Stimulated activated CD4-positive, alpha-beta T cell treated with anti-CD3 and anti-CD28 coated beads, Interleukin-1b, Interleukin-23, amount 100 ng/mL, for 4 hours (primary cell): Measurements from ENCODE around the gene TCF3.
A peak's percentile ranks its signal among the peaks of the same experiment; 100 is the strongest.

Source experiments
- DNase-seq, 2 donors: peaks; one replicate each; pipeline ENCODE4 v3.0.0-alpha.2; 2020; ENCODE audit warnings: low read depth in 2 of 2

Gene TCF3

DNA sequence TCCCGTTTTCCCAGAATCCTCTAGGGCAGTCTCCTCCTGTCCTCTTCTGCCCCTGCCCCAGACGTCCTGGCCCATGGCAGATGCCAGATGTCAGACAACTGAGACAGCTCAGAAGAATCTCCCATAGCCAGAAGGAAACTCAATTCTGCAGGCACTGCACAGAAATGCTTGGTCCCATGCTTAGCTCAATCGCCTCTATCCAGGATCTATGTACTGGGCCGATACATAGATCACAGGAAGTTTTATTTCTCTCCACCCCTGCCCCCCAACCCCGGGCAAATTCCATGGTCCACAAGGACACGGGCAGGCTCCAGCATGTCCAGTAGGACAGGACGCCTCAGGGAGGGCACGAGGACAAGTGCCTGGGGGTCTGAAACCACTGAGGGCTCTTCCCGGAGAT is 64.5 kb downstream of the TCF3 start:
- no peak for DNase-seq

DNA sequence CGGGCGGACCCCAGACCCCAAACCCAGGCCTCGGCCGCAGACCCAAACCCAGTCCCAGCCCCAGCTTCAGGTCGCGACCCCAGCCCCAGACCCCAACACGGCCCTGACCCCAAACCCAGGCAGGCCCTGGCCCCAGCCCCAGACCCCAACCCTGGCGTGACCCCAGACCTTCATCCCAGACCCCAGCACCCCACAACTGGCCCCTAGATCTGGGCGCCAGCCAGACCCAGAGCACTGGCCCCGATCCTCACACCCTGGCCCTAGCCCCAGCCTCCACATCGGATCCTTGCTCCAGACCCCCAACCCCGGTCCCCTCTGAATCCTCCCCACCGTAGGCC is 67.2 kb downstream of the TCF3 start:
- DNase-seq = no peak

DNA sequence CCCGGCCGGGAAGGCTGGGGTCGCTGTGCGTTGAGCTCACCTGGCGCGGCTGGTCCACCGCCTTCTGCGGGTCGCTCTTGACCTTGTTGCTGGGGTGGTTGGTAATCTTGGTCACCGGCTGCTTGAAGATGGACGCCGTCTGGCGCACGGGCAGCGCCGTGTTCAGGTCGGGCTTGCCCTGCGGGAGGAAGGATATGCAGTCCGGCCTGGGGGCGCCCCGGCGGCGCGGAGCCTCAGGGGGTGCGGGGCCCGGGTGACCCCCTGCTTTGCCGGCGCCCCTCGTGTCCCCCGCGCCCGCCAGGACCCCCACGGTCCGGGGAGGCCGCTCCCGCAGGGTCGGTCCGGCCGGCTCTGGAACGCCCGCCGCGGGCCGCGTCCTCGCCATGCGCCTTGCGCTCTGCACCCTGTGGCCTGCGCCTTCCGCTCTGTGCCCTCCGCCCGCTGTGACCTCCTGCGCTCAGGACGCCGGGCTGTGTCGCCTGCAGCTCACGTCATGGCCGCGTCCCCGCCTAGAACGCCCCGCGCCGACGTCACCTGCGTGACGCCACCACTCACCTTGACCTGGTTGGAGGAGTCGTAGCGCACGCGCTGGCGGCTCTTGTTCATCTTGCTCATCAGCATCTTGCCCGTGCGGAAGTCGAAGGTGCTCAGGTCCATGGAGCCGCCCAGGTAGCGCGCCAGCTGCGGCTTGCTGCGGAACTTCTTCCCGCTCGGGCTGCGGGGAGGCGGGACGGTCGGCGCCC is 67.7 kb downstream of the TCF3 start:
- no peak for DNase-seq

DNA sequence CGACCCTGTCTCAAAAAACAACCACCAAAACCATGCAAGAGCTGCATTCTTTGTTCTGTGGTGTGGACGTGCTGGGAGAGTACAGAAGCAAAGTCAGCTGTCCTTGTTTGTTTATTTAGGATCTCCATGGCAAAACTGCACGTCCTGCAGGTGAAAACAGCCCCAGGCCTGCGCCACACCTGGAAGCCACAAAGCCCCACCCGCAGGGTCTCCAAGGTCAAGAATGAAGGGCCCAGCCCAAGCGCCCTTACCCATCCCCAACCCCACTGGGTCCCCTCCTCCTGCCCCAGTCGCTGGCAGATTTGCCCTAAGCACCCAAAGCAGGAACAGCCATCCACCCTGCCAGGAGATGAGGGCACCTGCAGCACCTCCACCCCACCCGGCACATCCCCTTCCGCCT is 70.2 kb downstream of the TCF3 start:
- no peak for DNase-seq

DNA sequence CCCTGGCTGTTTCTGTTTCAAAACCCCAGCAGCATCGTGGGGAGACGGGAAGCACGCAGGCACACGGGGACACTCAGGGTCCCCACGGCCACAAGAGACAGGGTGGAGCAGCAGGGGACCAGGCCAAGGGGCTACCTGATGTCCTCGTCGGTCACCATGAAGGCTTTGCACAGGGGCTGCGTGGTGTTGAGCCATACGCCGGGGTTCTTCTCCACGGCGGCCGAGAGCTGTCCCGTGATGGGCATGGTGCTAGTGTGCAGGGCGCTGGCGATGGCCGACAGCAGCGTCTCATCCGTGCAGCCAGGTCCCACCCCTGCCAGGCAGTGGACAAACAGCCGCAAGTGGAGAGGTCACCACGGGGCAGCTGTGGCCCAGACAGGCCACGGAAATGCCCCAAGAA is 71.5 kb downstream of the TCF3 start:
- DNase-seq = no peak

DNA sequence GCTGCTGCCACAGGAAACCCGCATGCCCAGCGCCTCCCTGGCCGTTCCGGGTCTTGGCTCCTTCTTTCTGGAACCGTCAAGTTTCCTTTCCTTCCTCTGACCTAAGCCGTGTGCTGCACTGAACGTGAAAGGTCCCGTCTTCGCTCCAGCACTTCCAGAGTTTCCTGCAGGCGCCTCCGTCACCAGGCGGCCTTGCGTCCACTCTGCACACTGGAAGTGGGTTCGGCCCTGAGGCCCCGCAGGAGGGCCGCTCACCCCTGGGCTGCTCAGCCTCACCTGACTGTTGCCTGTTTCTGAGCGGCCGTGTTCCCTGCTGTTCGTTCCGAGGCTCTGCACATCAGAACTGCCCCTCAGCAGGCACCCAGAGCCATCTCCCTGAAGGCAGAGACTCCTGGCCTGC is 72.0 kb downstream of the TCF3 start:
- DNase-seq = no peak

DNA sequence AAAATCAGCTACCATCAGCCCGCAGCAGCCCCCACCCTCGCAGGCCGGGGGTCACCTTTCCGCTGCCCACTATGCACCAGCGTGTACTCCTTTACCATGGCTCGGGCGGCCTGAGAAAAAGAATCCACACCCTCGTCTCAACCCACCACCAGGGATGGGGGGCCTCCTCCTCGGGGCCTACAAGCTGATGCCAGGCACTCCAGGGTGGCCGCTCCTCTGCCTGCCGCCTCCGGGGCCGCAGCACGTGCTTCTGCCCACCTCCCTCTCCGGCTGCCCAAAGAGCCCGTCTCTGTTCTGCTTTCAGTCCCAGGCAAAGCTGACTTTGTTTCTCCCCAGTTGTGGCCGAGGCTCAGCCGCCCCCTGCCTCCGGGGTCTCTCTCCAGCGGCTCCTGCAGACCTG is 73.2 kb downstream of the TCF3 start:
- no peak for DNase-seq

DNA sequence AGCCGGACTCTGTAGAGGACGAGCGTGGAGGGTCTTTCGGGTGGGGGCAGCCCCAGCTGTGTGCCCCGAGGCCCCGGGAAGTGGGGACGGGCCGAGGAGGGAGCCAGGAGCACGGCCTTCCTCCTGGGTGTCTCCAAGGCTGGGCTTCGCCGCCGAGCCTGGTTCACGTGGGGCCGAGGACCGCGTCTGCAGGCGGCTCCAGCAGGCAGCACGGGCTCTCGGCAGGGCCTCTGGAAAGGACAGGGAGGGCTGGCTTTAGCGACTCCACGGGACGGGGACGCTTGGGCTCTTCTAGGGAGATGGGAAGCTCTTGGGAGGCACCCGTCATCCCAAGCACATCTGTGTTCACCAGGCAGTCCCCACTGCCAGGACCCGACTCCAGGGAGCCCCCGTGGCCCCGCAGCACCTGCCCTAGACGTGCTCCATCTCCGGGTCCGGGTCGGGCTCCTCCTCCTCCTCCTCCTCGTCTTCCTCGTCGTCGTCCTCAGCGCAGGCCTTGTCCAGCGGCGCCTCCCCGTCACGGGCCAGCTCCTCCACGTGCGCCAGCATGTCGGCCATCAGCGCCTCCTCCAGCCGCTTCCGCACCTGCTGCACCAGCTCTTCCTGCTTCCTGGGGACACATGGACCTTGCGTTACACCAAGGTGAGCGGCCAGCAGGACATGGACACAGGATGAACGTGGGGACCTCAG is 74.3 kb downstream of the TCF3 start:
- DNase-seq = no peak

DNA sequence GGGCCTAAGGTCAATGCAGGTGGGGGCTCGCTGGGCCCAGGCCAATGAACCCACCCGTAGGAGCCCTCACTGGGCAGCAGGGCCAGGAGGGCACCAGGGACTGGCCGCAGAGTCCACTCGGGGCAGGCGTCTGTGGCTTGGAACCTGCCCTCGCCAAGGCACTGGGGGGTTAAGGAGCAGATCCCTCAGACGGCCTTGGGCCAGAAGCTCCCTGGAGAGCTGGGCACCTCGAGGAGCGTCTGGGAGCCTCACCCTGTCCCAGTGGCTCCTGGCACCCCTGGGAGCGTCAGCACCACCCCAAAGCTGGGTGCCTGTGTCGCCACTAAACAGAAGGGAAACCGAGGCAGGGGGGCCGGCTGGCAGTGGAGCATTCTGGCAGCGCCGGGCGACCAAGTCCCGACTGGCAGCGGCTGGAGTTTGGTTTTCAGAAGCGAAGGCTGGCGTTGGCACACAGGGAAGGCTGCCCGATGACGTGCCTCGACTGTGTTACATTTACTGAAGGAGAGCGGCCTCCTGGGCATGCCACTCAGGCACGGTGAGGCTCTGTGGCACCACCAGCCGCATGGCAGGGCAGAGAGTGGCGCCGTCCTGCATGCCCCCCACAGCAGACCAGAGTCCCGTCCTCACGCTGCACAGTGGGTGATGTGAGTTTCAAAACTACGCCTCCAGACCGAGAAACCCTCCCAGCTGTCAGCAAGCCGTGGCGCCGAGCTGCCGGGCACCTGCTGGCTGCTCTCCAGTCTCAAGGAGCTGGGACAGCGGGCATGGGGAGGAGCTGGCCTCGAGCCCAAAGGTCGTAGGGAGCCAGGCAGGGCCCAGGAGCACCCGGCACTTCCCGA is 75.1 kb downstream of the TCF3 start:
- DNase-seq = no peak

DNA sequence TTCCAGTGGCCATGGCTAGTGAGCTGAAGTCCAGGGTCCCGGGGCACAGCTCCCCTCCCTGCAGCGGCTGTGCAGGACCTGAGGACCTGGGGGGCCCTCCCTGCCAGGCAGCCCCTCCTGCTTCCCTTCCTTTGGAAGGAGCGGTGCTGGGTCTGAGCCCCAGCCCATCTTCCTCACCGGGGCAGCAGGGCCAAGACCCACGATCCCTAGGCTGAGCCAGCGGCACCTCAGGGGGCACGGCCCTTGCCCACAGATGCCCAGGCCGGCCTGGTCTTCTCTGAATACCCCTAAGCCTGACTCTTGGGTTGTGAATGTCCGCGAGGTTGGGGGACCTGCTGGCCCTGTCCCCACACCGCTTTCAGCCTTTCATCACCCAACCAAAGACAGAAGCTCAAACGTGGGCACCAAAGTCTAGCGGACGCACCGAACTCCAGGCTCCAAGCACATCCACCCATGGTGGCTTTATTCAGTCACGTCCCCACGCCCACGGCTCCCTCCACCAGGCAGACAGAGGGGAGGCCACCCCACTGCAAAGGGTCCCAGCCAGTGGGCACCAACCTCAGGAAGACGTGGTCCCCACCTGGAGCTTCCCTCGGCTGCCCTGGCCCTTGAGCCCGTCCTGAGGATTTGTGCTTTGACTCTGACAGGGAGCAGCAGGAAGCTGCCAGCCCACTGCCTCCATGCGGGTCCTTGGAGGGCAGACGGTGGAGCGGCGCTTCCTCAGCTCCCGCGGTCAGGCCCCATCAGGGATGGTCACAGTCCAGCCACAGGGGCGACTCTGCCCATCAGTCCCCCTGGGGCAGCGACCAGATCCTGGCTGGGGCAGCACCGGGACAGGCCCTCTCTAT is 75.9 kb downstream of the TCF3 start:
- DNase-seq = no peak

DNA sequence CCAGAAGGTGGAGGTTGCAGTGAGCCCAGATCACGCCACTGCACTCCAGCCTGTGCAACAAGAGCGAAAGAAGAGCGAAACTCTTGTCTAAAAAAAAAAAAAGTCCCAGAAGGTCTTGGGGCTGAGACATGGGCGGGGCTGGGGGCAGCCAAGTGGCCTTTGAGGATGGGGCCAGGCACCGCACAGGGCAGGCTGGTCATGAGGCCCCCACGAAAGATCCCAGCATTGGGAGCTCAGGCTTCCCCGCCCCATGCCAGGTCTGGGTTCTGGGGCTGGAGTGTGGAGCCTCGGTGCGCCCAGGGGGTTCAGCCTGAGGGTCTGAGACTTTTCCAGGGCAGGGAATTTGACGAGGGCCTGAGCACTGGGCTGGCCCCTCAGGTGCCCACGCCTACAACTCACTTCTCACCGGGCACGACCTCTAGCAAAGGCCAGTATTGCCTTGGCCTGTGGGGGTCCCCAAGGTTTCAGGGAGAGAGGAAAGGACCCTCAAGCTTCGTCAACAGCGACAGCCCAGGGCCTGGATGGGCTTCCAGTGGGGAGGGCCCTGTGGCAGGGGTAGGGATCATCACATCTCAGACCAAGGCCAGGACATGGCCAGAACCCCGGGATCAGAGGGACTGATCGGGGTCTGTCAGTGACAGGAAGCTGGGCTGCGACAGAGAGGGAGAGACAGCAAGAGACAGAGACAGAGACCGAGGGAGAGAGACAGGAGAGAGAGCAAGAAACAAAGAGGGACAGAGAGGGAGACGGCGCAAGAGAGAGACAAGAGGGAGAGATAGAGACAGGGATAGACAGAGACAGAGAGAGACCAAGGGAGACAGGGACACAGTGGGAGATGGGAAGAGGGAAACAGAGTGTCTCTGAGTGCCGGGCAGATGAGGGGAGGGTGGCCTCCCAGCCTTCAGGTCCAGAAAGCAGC is 76.8 kb downstream of the TCF3 start:
- no peak for DNase-seq

DNA sequence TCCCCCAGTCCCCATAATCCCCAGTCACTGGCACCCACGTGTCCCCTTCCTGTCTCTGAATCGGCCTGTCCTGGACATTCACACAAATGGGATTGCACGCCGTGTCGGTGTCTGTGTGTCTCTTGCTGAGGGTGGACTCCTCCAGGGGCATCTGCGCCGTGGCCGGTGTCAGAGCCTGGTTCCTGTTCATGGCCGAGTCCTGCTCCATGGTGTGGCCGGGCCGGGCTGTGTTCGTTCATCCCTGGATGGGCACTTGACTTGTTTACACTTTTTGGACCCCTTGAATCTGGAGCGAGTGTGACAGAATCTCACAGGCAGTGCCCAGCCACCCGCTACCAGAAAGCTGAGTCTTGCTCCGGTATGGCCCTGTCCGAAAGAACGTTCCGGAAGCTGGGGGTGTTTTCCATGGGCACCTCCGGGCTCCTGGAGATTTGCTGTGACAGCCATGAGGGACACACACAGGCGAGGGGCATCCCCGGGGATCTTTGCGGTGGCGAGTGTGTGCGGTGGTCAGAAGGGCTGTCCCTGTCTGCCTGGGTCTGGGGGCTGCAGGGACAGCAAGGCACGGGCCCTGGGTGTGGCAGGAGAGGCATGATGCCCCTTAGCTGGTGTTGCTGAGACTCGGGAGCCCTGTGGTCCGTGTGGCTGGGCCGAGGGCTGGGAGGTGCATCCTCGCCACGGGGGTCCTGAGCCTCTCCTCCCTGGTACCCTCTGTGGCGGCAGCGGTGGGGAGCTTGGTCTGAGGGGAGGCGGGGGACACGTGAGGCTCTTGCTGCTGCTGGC is 77.9 kb downstream of the TCF3 start:
- no peak for DNase-seq

DNA sequence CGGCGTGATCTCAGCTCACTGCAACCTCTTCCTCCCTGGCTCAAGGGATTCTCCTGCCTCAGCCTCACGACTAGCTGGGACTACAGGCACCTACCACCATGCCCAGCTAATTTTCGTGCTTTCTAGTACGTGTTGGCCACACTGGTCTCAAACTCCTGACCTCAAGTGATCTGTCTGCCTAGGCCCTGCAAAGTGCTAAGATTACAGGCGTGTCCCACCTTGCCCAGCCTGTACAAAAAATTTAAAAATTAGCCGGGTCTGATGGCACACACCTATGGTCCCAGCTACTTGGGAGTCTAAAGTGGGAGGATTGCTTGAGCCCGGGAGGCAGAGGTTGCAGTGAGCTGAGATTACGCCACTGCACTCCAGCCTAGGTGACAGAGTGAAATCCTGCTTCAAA is 79.6 kb downstream of the TCF3 start:
- DNase-seq = no peak

DNA sequence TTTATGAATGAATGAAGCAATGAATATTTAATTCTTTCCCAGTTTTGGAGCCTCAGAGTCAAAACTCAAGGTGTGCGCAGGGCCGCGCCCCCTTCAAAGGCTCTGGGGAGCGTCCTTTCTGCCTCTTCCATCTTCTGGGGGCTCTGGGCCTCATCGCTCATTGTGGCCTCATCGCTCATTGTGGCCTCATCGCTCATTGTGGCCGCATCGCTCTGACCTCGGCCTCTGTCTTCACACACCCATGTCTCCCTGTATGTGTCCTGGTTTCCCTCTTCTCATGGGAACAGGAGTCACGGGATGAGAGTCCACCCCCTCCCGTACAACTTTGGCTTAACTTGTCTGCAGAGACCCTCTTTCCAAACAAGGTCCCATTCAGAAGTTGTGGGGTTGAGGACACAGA is 81.1 kb downstream of the TCF3 start:
- DNase-seq = no peak

DNA sequence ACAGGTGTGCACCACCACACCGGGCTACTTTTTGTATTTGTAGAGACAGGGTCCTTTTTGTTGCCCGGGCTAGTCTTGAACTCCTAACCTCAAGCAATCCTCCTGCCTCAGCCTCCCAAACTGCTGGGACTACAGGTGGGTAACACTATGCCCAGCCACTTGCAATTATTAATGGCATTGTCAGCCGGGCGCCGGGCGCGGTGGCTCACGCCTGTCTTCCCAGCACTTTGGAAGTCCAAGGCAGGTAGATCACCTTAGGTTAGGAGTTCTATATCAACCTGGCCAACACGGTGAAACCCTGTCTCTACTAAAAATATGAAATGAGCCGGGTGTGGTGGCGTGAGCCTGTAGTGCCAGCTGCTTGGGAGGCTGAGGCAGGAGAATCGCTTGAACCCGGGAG is 81.6 kb downstream of the TCF3 start:
- no peak for DNase-seq

DNA sequence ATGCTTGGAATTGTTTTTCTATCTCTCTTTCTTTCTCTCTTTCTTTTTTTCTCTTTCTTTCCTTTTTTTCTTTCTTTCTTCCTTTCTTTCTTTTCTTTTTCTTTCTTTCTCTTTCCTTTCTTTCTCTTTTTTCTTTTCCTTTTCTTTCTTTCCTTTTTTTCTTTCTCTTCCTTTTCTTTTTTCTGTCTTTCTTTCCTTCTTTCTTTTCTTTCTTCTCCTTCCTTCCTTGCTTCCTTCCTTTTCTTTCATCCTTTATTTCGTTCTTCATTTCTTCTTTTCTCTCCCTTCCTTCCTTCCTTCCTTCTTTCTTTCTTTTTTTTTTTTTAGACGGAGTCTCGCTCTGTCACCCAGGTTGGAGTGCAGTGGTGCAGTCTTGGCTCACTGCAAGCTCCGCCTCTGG is 82.4 kb downstream of the TCF3 start:
- no peak for DNase-seq

DNA sequence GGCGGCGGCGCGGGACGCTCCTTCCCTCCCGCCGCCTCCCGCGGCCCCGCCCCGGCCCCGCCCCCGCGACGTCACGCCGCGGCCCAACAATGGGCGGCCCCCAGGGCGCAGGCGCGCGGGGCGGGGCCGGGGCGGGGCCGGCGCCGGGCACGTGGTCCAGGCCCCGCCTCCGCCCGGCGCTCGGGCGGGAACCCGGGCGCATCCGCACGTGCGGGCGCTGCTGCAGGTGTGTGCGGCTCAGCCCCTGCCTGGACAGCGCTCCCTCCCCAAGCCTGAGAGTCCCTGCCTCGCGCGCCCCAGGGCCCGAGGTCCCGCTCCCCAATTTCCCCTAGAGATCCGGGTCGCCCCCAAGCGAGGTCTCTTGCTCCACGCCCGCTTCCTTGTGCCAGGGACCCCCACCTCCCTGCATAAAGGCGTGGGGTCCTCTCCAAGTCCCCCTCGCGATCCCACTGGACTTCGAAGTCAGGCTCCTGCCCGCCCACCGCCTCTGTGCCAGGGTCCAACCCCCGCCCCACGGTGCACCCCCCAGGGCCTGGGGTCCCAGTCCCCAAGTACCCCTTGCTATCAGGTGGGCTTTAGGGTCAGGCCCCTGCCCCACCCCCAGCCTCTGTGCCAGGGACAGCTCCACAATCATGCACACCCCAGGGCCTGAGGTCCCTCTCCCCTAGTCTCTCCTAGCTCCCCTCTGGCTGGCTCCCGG is 83.9 kb downstream of the TCF3 start, which contains the start of gene MEX3D:
Gene MEX3D, minus strand, starts transcription at position 6 of the 700 bp plus-strand sequence. CDS start 267 bp downstream, outside the sequence.
- peak; percentile 76 to 86 for DNase-seq

DNA sequence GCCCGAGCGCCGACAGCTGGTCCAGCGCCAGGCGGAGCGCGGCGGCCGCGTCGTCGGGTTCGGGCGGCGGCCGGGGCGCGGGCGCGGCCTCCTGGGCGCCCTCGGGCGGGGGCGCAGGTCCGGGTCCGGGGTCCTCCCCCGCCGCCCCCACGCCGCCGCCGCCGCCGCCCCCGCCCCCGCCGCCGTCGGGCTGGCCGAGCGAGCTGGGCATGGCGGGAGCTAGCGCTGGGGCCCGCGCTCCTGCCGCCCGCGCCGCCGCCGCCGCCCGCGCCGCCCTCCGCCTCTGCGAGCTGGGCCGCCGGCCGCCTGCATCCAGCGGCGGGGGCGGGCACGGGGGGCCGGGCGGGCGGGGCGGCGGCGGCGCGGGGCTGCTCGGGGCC is 84.6 kb downstream of the TCF3 start:
- DNase-seq = no peak

DNA sequence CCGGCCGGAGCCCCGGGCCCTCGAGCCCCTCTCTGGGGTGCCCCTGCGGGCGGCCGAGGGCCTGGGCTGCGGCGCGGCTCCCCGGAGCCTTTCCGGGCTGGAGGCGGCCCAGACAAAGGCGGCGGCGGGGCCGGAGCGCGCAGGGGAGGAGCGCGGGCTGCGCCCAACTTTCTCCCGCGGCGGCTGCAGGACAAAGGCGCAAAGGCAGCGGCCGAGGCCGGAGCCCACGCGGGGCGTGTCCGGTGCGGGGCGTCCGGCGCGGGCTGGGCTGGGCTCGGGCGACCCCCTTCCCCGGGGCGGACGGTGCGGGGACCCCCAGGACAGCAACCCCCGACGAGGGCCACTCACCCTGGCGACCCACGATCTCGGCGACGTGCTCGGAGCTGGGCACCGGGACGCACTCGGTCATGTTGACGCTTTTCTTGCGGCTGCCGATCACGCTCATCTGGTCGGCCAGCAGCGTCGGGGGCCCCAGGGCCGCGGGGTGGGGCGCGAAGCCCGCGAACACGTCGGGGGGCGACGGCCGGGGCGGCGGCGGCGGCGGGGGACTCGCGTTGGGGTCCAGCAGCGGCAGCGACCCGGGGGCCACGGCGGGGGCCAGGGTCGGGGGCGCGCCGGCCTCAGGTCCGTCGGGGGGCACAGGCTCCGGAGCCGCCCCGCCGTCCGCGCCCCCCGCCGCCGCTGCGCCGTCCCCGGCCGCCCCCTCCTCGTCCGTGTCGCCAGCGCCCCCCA is 85.1 kb downstream of the TCF3 start:
- no peak for DNase-seq
